Fibroblast of pulmonary artery (primary cell): ENCODE measurements around the gene PPP1R7.
"Not testable (repeated sequence)": the region's sequence is repeated elsewhere in the genome, so short reads cannot be mapped to it uniquely, and the experiment has no call there.

Experiments used
- DNase-seq: peaks from one replicate; pipeline ENCODE4 v3.0.0-alpha.2; 2010; ENCODE audit warnings: low read depth
- H3K4me3 ChIP-seq: replicated peaks from 2 replicates; pipeline ENCODE4 v1.5.1; 2011; ENCODE audit warnings: low read depth, mild to moderate bottlenecking, control low read depth, low read length, moderate library complexity
- CTCF ChIP-seq: IDR thresholded peaks from 2 replicates; pipeline ENCODE4 v1.5.1; 2011; ENCODE audit warnings: mild to moderate bottlenecking, control low read depth, low read length, inconsistent platforms; ENCODE audit errors: missing control alignments

Gene PPP1R7

GRCh38 chr2:241149925-241150659 lies at the start of gene PPP1R7:
TSS of gene PPP1R7 (plus strand) at chr2:241150467. CDS start at chr2:241150496, 29 bp downstream.
- no peak for TF ChIP-seq CTCF
- peak within 1 kb of the TSS; percentile 68 for H3K4me3 ChIP-seq
- DNase-seq: peak; percentile 92

- peak within 1 kb of the TSS; percentile 93 for H3K4me3 ChIP-seq
- peak; percentile 82 for DNase-seq
- TF ChIP-seq CTCF: no peak
These were observed 47.9 kb upstream of the PPP1R7 start, which contains the start of gene MTERF4 for GRCh38 chr2:241102239-241102803. TSS of gene MTERF4 (minus strand) at chr2:241102287. CDS start at chr2:241102273, 14 bp downstream.

GRCh38 chr2:241103176-241103595 lies 47.1 kb upstream of the PPP1R7 start:
- TF ChIP-seq CTCF: no peak
- H3K4me3 ChIP-seq: peak overlapping the region; percentile 93
- DNase-seq: no peak

- H3K4me3 ChIP-seq, DNase-seq: not testable (repeated sequence)
These were observed 45.7 kb upstream of the PPP1R7 start for GRCh38 chr2:241104611-241105010.

GRCh38 chr2:241105641-241106040 lies 44.6 kb upstream of the PPP1R7 start:
- TF ChIP-seq CTCF: no peak
- H3K4me3 ChIP-seq: no peak overlapping the region
- no peak for DNase-seq

GRCh38 chr2:241107031-241107783 lies 43.1 kb upstream of the PPP1R7 start:
- no peak for DNase-seq
- no peak overlapping the region for H3K4me3 ChIP-seq
- TF ChIP-seq CTCF: no peak
